ENCODE data around the gene DNASE1L2. TPM values are rescaled to one million over a fixed set of nuclear protein-coding genes. Genes with fewer than 3 reads are reported as not detected.

The DNASE1L2 gene
- total and polyA plus RNA-seq, 2 of the 8 experiments (the other 6 are each of a cell fraction or from before 2014, with no cell fraction given), result 0.35 to 0.97 TPM

- peak in 1 of 2 experiments; percentile 94; a peak in 2 of 3 replicates for TF ChIP-seq POLR2A (IDR thresholded peaks at IDR 0.05; ENCODE audit: control extremely low read depth in 1 of 2, low read depth in 2 of 2, low read length in 2 of 2)
- peak in 1 of 2 experiments; percentile 97; a peak in 2 of 3 replicates for TF ChIP-seq EP300 (IDR thresholded peaks at IDR 0.05; ENCODE audit: borderline replicate concordance in 1 of 2, low read depth in 2 of 2, low read length in 2 of 2)
- TF ChIP-seq PHF8 (conservative IDR thresholded peaks at IDR 0.05; ENCODE audit: low read depth, low read length), result peak; percentile 100
- TF ChIP-seq KDM5A (IDR thresholded peaks at IDR 0.05; ENCODE audit: low read length), result peak; percentile 65; the same call in 1 of the 2 replicates
- no peak for TF ChIP-seq RNF2 (IDR thresholded peaks at IDR 0.05; ENCODE audit: borderline replicate concordance, low read depth, low read length, missing control alignments, poor library complexity, severe bottlenecking)
- TF ChIP-seq EGR1 (IDR thresholded peaks at IDR 0.05; ENCODE audit: borderline replicate concordance, low read depth, low read length), result no peak
- peak; percentile 60; the same call in 1 of the 2 replicates for TF ChIP-seq CREB1 (IDR thresholded peaks at IDR 0.05)
- TF ChIP-seq MAFK (IDR thresholded peaks at IDR 0.05; ENCODE audit: low read depth, low read length), result no peak
- TF ChIP-seq YY1 (IDR thresholded peaks at IDR 0.05; ENCODE audit: low read depth, low read length), result 0 out of 2 replicates have a peak, but pooled peaks have one; percentile 26
- peak; percentile 88 for TF ChIP-seq JUND (IDR thresholded peaks at IDR 0.05; ENCODE audit: low read length)
- TF ChIP-seq ASH2L (IDR thresholded peaks at IDR 0.05; ENCODE audit: low read length), result peak; percentile 88
- peak; percentile 80; the same call in 1 of the 2 replicates for TF ChIP-seq CHD1 (IDR thresholded peaks at IDR 0.05; ENCODE audit: low read depth, low read length)
- TF ChIP-seq SP1 (IDR thresholded peaks at IDR 0.05; ENCODE audit: low read depth, low read length), result no peak
- no peak for TF ChIP-seq BRCA1 (IDR thresholded peaks at IDR 0.05; ENCODE audit: low read depth, low read length)
These were observed 30.9 kb upstream of the DNASE1L2 start, which contains the start of gene MLST8 (continued) for GRCh38 chr16:2205104-2205966.

All from H1 (cell line).